Measurements from ENCODE around the gene SLC43A1. TPM values are rescaled to one million over a fixed set of nuclear protein-coding genes. Genes with fewer than 3 reads are reported as not detected.
A peak's percentile ranks its signal among the peaks of the same experiment; 100 is the strongest.

SLC43A1 gene
- total RNA-seq, 2 experiments from 2014 or later, result 36.8 to 37.1 TPM

- Mint-ChIP-seq H3K4me3 (no peak overlapping the region), H3K9me3 (no peaks in the 10 kb centered on the region)
Measured at GRCh38 chr11:57481315-57481714, 34.2 kb downstream of the SLC43A1 start.

GRCh38 chr11:57480409-57481137 is 34.9 kb downstream of the SLC43A1 start:
- Mint-ChIP-seq H3K27ac (no peak overlapping the region), H3K4me3 (no peak overlapping the region), H3K36me3 (peaks cover 11% of the 10 kb centered on the region), H3K27me3 (peaks cover 12% of the 10 kb centered on the region), H3K4me1 (peaks cover 23% of the 10 kb centered on the region), H3K9me3 (no peaks in the 10 kb centered on the region)
- peak; percentile 76 for DNase-seq

More at GRCh38 chr11:57481315-57481714, 34.2 kb downstream of the SLC43A1 start:
- H3K36me3 Mint-ChIP-seq, result peaks cover 13% of the 10 kb centered on the region
- DNase-seq, result no peak
- H3K27ac Mint-ChIP-seq, result no peak overlapping the region
- peaks cover 12% of the 10 kb centered on the region for H3K27me3 Mint-ChIP-seq
- H3K4me1 Mint-ChIP-seq, result peaks cover 18% of the 10 kb centered on the region

DNA sequence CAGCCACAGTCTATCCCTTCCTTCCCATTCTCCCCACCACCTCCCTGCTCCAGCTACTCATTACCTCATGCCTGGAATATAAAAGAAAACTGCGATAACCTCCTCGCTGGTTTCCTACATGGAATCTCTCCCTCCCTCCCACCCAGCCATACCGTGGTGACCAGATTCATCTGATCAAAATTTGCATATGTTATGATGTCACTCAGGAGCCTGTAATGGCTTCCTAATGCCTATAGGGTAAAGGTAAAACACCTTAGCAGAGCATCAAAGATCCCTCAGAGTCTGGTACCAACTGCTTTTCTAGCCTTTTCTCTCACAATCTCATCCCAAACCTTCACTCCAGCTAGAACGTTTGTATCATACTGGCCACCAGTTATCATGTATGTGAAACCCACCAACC is 35.6 kb downstream of the SLC43A1 start:
- no peak overlapping the region for H3K27ac Mint-ChIP-seq
- peaks cover 5% of the 10 kb centered on the region for H3K36me3 Mint-ChIP-seq

GRCh38 chr11:57479021-57479663 is 36.4 kb downstream of the SLC43A1 start:
- no peak for DNase-seq
- Mint-ChIP-seq H3K9me3 (no peaks in the 10 kb centered on the region), H3K27me3 (peaks cover 12% of the 10 kb centered on the region), H3K36me3 (no peaks in the 10 kb centered on the region), H3K27ac (no peak overlapping the region), H3K4me1 (peaks cover 33% of the 10 kb centered on the region), H3K4me3 (no peak overlapping the region)

More for the DNA sequence above, 35.6 kb downstream of the SLC43A1 start:
- Mint-ChIP-seq H3K9me3 (no peaks in the 10 kb centered on the region), H3K27me3 (peaks cover 12% of the 10 kb centered on the region), H3K4me3 (no peak overlapping the region), H3K4me1 (peaks cover 28% of the 10 kb centered on the region)
- DNase-seq, result no peak

DNA sequence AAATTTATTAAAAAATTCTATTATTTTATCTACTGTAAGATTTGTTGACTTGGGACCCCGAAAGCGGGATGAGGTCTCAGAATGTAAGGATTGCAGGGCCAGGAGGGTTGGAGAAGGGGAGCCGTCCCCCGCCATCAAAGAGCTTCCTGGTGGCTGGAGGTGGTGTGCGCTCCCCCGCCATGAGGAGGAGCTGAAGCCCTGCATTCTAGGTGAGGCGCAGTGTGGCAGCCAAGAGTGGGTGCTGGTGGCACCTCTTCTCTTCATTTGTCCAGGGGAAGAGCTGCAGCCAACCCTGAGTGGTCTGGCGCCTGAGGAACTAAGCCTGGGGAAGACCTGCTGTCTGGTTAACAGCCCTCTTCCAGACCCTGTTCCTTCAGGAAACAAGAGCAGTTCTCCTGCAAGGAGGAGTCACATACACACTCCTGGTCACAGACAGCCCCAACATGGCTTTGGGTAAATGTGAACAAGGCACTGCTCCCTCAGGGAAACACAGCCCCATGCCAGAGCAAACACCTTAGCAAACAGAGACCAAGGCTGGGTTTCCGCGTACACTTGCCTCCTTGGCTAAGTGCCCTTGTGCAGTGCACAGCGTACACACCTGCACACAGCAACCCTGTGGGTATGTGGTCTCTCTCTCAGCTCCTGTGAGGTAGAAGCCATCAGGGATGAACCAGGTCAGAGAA is 37.9 kb downstream of the SLC43A1 start:
- no peak overlapping the region for H3K4me3 Mint-ChIP-seq
- H3K4me1 Mint-ChIP-seq, result peaks cover 37% of the 10 kb centered on the region
- peaks cover 12% of the 10 kb centered on the region for H3K27me3 Mint-ChIP-seq
- no peaks in the 10 kb centered on the region for H3K9me3 Mint-ChIP-seq
- H3K27ac Mint-ChIP-seq, result no peak overlapping the region
- no peaks in the 10 kb centered on the region for H3K36me3 Mint-ChIP-seq
- DNase-seq, result no peak

DNA sequence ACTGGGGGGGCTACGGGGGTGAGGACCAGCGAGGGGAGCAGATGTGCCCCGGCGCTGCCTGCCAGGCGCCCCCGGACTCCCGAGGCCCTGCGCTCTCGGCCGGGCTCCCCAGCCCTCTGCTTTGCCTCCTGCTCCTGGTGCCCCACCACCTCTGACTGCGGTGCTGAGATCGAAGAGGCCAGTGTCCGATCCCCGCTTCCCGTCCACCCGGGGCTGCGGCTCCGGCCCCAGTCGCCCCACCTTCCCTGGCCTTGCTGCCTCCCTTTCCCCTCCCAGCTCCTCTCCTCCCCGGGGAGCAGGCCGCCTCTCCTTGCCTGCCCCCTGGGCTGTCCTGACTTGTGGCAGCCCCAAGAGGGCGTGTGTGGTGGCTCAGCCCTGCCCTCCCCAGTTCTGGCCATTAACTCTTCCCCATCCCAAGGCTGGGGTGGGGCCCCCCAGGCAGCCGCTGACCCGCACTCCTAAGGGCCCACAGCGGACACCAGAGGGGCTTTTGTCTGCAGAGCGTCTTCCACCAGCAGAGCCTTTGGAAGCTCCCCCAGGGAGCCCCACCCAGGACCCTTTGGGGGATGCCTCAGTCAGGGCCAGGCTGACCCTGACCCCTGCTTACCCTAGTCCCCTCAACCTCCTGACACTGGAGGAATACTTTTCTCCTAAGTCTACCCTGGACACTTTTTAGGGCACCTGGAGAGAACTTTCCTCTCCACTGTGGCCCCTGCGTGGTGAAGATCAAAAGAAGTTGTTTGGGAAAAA is 38.6 kb downstream of the SLC43A1 start:
- Mint-ChIP-seq H3K27ac (peak overlapping the region; percentile 72), H3K36me3 (no peaks in the 10 kb centered on the region), H3K4me1 (peaks cover 37% of the 10 kb centered on the region), H3K9me3 (no peaks in the 10 kb centered on the region), H3K27me3 (peaks cover 9% of the 10 kb centered on the region), H3K4me3 (peak overlapping the region; percentile 77)
- DNase-seq, result peak; percentile 51

- Mint-ChIP-seq H3K27me3 (peaks cover 5% of the 10 kb centered on the region), H3K36me3 (no peaks in the 10 kb centered on the region), H3K9me3 (no peaks in the 10 kb centered on the region), H3K27ac (peak overlapping the region; percentile 72), H3K4me3 (peak overlapping the region; percentile 81), H3K4me1 (peaks cover 37% of the 10 kb centered on the region)
- DNase-seq, result peak; percentile 55
Measured at GRCh38 chr11:57476047-57476756, 39.3 kb downstream of the SLC43A1 start.

DNA sequence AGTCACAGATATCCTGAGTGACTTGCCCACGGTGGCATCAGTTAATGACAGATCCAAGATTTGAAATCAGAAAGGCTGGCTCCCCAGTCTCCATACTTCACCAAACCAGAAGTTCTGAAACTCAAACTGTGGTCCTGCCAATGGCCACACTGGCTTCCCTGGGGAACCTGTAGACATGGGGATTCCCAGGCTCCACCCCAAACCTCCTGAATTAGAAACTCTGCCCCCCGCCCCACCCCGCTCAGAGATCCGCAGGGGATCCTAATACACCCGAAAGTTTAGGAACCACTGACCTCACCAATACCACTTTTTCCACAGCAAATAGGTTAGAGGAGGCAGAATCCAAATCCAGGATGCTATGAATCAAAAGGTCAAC is 39.8 kb downstream of the SLC43A1 start:
- H3K27ac Mint-ChIP-seq, result peak overlapping the region; percentile 72

DNA sequence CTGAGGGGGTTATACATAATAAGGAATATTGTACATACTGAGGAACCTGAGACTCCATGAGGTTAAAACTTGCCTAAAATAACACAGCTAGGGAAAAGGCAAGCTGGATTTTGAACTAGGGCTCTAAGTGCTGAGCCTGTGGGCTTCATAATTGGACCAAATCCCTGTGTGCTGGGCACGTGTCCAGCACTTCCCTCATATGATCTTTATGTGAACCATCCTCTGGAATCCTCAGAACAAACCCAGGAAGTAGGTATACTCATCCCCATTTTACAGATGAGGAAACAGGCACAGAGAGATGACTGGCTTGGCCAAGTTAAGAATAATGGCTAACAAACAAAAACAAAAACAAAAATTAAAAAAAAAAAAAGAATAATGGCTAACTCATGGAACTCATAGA is 40.3 kb downstream of the SLC43A1 start:
- Mint-ChIP-seq H3K9me3 (no peaks in the 10 kb centered on the region), H3K36me3 (no peaks in the 10 kb centered on the region), H3K4me1 (peaks cover 34% of the 10 kb centered on the region), H3K27ac (no peak overlapping the region), H3K27me3 (peaks cover 5% of the 10 kb centered on the region), H3K4me3 (peak overlapping the region; percentile 40)
- no peak for DNase-seq

More for the DNA sequence above, 39.8 kb downstream of the SLC43A1 start:
- peaks cover 37% of the 10 kb centered on the region for H3K4me1 Mint-ChIP-seq
- DNase-seq, result no peak
- peaks cover 5% of the 10 kb centered on the region for H3K27me3 Mint-ChIP-seq
- H3K4me3 Mint-ChIP-seq, result peak overlapping the region; percentile 81
- H3K36me3 Mint-ChIP-seq, result no peaks in the 10 kb centered on the region
- H3K9me3 Mint-ChIP-seq, result no peaks in the 10 kb centered on the region

- Mint-ChIP-seq H3K4me1 (peaks cover 32% of the 10 kb centered on the region), H3K4me3 (peak overlapping the region; percentile 40), H3K36me3 (no peaks in the 10 kb centered on the region), H3K27ac (no peak overlapping the region), H3K9me3 (no peaks in the 10 kb centered on the region), H3K27me3 (peaks cover 5% of the 10 kb centered on the region)
- no peak for DNase-seq
Measured at GRCh38 chr11:57474803-57475115, 40.7 kb downstream of the SLC43A1 start.

DNA sequence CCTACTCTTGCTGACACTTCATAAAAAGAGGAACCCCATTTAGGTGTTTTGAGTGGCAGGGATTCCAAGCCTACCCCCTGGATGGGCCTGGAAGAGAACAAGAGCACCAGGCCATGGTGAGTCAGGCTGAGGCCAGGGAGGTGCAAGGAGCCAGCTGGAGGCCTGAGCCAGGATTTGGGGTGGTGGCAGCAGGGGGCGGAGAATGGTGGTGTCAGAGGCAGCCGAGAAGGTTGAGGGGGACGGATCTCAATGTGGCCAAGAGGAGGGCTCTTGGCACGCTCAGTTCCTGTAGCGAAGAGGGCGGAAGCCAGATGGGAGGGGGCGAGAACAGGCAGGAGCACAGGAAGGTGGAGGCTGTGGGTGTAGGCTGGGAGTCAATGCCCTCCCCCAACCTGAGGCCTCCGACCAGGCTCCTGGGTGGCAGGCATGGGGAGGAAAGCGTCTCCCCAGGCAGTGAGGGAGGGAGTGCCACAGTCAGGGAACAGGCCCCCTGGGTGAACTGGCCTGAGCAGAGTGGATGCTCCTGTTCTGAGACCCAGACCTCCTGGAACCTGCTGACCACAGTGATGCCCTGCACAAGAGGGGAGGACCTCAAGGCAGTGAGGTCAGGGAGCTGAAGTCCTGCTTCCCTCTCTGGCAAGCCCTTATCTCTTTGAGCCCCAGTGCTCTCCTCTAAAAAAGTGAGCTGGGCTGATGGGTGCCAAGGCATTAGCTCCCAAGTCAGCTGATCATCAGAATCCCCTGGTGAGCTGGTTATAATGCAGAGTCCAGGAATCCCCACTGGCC is 41.3 kb downstream of the SLC43A1 start:
- Mint-ChIP-seq H3K4me3 (peak overlapping the region; percentile 40), H3K27me3 (peaks cover 5% of the 10 kb centered on the region), H3K9me3 (no peaks in the 10 kb centered on the region), H3K4me1 (peaks cover 28% of the 10 kb centered on the region), H3K27ac (peak overlapping the region; percentile 54), H3K36me3 (no peaks in the 10 kb centered on the region)
- DNase-seq, result peak; percentile 68

DNA sequence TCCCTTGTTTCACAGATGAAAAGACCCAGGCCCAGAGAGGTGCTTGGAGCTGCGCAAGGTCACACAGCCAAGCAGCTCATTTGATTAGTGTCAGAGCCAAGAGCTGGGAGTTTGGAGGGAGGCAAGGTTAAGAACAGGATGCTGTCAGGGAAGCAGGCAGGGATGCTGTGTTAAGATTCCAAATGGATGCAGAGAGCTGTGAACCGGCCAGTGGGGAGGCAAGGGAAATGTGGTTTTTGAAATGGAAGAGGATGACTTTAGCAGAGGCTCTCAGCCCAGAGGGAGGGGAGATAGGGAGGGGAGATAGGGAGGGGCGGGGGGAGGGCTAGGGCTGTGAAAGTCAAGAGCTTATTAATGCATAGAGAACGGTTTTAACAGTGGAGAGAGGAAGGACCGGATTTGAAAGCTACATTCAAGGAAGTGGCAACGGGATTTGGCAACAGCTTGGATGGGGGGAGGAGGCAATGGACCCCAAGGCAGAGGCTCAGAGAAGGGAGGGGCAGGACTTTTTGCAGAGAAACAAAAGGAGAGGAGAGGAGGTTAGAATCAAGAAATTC is 42.1 kb downstream of the SLC43A1 start:
- H3K36me3 Mint-ChIP-seq, result no peaks in the 10 kb centered on the region
- H3K9me3 Mint-ChIP-seq, result no peaks in the 10 kb centered on the region
- H3K27me3 Mint-ChIP-seq, result peaks cover 5% of the 10 kb centered on the region
- no peak overlapping the region for H3K27ac Mint-ChIP-seq
- peaks cover 28% of the 10 kb centered on the region for H3K4me1 Mint-ChIP-seq
- H3K4me3 Mint-ChIP-seq, result no peak overlapping the region
- DNase-seq, result no peak

GRCh38 chr11:57471496-57471895 is 44.0 kb downstream of the SLC43A1 start:
- H3K9me3 Mint-ChIP-seq, result no peaks in the 10 kb centered on the region

More at GRCh38 chr11:57471496-57471895, 44.0 kb downstream of the SLC43A1 start:
- H3K36me3 Mint-ChIP-seq, result no peaks in the 10 kb centered on the region
- H3K27ac Mint-ChIP-seq, result no peak overlapping the region
- H3K27me3 Mint-ChIP-seq, result no peaks in the 10 kb centered on the region
- DNase-seq, result no peak
- H3K4me1 Mint-ChIP-seq, result peaks cover 23% of the 10 kb centered on the region
- no peak overlapping the region for H3K4me3 Mint-ChIP-seq

Measured in activated naive CD8-positive, alpha-beta T cell treated with anti-CD3 and anti-CD28 coated beads for 36 hours (primary cell).